A549 (cell line): ENCODE results near the gene IGF1.

Experiments used
- CEBPB ChIP-seq, 2 experiments: fragments of >200 bp in 1 of 2; sonication (Bioruptor Twin) in 1 of 2; formaldehyde crosslinking in 1 of 2; IDR thresholded peaks; 2 replicates each; pipeline ENCODE4 v1.6.1; 2012 to 2016
- CHD2 ChIP-seq: fragments of 150-350 bp; IDR thresholded peaks from 2 replicates; pipeline ENCODE4 v1.6.1; 2014; ENCODE audit warnings: low read length; ENCODE audit not compliant: partially characterized antibody
- EP300 ChIP-seq, 2 experiments: fragments of >200 bp; sonication (Bioruptor Twin); formaldehyde crosslinking; IDR thresholded peaks; 2 replicates in 1 of 2; 3 replicates in 1 of 2; pipeline ENCODE4 v1.6.1; 2016 to 2017
- FOSL2 ChIP-seq, 2 experiments: fragments of 450-650 bp in 1 of 2; fragments of >200 bp in 1 of 2; sonication (Bioruptor Twin) in 1 of 2; formaldehyde crosslinking; IDR thresholded peaks; 2 replicates each; pipeline versions ENCODE4 v1.5.0 to v1.6.1; 2016 to 2020; ENCODE audit warnings: mild to moderate bottlenecking in 1 of 2, moderate library complexity in 1 of 2
- MYC ChIP-seq: IDR thresholded peaks from 2 replicates; pipeline ENCODE4 v1.6.1; 2012; ENCODE audit warnings: mild to moderate bottlenecking, inconsistent platforms, low read length, improper control_type of control experiment, borderline replicate concordance
- POLR2A ChIP-seq: IDR thresholded peaks from 2 replicates; pipeline ENCODE4 v1.6.1; 2012; ENCODE audit warnings: mild to moderate bottlenecking, low read length
- RAD21 ChIP-seq, 2 experiments: fragments of >200 bp in 1 of 2; sonication (Bioruptor Twin) in 1 of 2; formaldehyde crosslinking in 1 of 2; IDR thresholded peaks in 1 of 2; conservative IDR thresholded peaks in 1 of 2; 2 replicates in 1 of 2; 3 replicates in 1 of 2; pipeline ENCODE4 v1.6.1; 2012 to 2018; ENCODE audit warnings: inconsistent platforms in 1 of 2
- RFX5 ChIP-seq: fragments of 450-650 bp; IDR thresholded peaks from 2 replicates; pipeline ENCODE4 v1.7.1; 2014; ENCODE audit warnings: antibody characterized with exemption, mild to moderate bottlenecking, moderate library complexity
- TF ChIP-seq, protein P1 (sequence below): fragments of >200 bp; sonication (Bioruptor Twin); formaldehyde crosslinking; IDR thresholded peaks from 3 replicates; pipeline ENCODE4 v1.5.1; 2016
- TF ChIP-seq, protein P2 (sequence below): fragments of 150-350 bp; IDR thresholded peaks from 2 replicates; pipeline ENCODE4 v1.6.1; 2014; ENCODE audit warnings: low read depth, mild to moderate bottlenecking, low read length
- TF ChIP-seq, protein P3 (sequence below): IDR thresholded peaks from 2 replicates; pipeline ENCODE4 v1.6.1; 2012
- TF ChIP-seq, protein P4 (sequence below): fragments of 450-650 bp; IDR thresholded peaks from 2 replicates; pipeline ENCODE4 v1.6.1; 2014; ENCODE audit warnings: antibody characterized with exemption

DNA sequence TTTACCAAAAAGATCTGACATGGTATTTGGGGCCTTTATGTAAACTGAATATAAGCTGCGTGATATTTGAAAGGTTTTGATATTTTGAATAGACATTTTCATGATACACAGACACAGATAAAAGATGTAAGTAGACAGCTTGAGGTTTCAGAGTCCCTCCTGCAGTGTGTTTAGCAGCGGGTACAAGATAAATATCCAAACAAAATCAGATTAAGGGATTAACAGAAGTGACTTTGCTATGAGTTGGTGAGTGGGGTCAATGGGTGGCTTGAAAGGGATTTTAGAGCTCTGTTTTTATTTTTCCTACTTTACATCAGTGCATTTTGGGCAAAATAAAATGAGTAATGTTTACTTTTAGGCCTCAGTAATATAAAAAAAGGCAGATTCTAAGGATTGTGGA lies 84.1 kb downstream of the IGF1 start:
- TF ChIP-seq RFX5 (no peak), MYC (no peak), FOSL2 (IDR thresholded peaks at IDR 0.05) (no peak), FOSL2 (CRISPR knock-in tag; IDR thresholded peaks at IDR 0.05) (no peak), EP300 (IDR thresholded peaks at IDR 0.05) (no peak), CHD2 (no peak), CEBPB (IDR thresholded peaks at IDR 0.05) (no peak), RAD21 (conservative IDR thresholded peaks at IDR 0.05 in 1 of 2, IDR thresholded peaks at IDR 0.05 in 1 of 2) (no peak), POLR2A (no peak)
- TF ChIP-seq, protein P1, sequence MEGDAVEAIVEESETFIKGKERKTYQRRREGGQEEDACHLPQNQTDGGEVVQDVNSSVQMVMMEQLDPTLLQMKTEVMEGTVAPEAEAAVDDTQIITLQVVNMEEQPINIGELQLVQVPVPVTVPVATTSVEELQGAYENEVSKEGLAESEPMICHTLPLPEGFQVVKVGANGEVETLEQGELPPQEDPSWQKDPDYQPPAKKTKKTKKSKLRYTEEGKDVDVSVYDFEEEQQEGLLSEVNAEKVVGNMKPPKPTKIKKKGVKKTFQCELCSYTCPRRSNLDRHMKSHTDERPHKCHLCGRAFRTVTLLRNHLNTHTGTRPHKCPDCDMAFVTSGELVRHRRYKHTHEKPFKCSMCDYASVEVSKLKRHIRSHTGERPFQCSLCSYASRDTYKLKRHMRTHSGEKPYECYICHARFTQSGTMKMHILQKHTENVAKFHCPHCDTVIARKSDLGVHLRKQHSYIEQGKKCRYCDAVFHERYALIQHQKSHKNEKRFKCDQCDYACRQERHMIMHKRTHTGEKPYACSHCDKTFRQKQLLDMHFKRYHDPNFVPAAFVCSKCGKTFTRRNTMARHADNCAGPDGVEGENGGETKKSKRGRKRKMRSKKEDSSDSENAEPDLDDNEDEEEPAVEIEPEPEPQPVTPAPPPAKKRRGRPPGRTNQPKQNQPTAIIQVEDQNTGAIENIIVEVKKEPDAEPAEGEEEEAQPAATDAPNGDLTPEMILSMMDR = no peak
- TF ChIP-seq, protein P2, sequence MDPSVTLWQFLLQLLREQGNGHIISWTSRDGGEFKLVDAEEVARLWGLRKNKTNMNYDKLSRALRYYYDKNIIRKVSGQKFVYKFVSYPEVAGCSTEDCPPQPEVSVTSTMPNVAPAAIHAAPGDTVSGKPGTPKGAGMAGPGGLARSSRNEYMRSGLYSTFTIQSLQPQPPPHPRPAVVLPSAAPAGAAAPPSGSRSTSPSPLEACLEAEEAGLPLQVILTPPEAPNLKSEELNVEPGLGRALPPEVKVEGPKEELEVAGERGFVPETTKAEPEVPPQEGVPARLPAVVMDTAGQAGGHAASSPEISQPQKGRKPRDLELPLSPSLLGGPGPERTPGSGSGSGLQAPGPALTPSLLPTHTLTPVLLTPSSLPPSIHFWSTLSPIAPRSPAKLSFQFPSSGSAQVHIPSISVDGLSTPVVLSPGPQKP = no peak
- TF ChIP-seq, protein P3, sequence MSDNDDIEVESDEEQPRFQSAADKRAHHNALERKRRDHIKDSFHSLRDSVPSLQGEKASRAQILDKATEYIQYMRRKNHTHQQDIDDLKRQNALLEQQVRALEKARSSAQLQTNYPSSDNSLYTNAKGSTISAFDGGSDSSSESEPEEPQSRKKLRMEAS = no peak
- TF ChIP-seq, protein P4, sequence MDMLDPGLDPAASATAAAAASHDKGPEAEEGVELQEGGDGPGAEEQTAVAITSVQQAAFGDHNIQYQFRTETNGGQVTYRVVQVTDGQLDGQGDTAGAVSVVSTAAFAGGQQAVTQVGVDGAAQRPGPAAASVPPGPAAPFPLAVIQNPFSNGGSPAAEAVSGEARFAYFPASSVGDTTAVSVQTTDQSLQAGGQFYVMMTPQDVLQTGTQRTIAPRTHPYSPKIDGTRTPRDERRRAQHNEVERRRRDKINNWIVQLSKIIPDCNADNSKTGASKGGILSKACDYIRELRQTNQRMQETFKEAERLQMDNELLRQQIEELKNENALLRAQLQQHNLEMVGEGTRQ = no peak
